ENCODE measurements around the gene ZNF613.

GRCh38 chr19:51944798-51945552 lies 17.7 kb downstream of the ZNF613 start:
- TF ChIP-seq CTCF (IDR thresholded peaks at IDR 0.05) (no peak), POLR2AphosphoS5 (IDR thresholded peaks at IDR 0.05) (no peak), POLR2A (IDR thresholded peaks at IDR 0.05) (no peak)
